HL-60 (cell line): ENCODE results near the gene CAMSAP2.

ENCODE experiments used
- GABPA ChIP-seq: IDR thresholded peaks from 2 replicates; pipeline ENCODE4 v1.6.1; 2012; ENCODE audit warnings: low read depth
- POLR2AphosphoS5 ChIP-seq: IDR thresholded peaks from 2 replicates; pipeline ENCODE4 v1.6.1; 2012; ENCODE audit warnings: low read depth
- TF ChIP-seq, protein P1 (sequence below): IDR thresholded peaks from one replicate; pipeline ENCODE4 v1.5.1; 2011; ENCODE audit warnings: low read length, control low read depth, inconsistent platforms; ENCODE audit not compliant: insufficient read depth
- TF ChIP-seq, protein P2 (sequence below): IDR thresholded peaks from 2 replicates; pipeline ENCODE4 v1.6.1; 2012; ENCODE audit warnings: low read depth; ENCODE audit not compliant: insufficient replicate concordance

DNA sequence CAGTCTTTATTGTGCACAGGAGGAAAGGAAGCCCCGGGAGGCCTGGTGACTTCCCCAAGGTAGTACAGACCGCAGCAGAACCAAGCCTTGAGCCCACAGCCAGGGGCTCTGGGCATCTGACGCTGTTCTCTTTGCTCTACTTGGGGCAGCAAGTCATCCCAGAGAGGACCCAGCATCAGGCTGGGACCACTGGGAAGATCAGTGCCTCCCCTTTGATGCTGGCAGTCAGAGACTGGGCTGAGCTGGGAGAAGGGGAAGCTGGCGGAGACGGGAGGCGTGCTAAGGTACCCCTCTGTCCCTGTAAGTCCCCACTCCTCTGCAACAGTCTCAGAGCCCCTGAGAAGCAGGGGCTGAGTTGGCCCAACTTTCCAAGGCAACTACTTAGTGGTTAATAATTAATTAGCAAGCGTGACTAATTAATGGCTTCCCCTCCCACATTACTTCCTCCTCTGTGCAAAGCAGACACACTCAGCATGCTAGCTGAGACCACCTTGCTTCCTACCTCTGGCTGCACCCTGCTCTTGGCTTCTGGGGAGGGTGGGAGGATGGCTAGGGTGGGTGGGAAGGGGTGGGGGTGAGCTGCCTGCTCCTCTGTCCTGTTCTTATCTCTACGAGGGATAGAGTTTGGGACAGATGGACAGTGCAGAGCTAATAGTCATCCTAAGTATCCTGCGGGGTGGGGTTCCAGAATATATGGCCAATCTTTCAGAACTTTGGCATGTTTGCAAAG, 157.3 kb downstream of the CAMSAP2 start:
- TF ChIP-seq GABPA (no peak), POLR2AphosphoS5 (no peak)
- TF ChIP-seq, protein P1, sequence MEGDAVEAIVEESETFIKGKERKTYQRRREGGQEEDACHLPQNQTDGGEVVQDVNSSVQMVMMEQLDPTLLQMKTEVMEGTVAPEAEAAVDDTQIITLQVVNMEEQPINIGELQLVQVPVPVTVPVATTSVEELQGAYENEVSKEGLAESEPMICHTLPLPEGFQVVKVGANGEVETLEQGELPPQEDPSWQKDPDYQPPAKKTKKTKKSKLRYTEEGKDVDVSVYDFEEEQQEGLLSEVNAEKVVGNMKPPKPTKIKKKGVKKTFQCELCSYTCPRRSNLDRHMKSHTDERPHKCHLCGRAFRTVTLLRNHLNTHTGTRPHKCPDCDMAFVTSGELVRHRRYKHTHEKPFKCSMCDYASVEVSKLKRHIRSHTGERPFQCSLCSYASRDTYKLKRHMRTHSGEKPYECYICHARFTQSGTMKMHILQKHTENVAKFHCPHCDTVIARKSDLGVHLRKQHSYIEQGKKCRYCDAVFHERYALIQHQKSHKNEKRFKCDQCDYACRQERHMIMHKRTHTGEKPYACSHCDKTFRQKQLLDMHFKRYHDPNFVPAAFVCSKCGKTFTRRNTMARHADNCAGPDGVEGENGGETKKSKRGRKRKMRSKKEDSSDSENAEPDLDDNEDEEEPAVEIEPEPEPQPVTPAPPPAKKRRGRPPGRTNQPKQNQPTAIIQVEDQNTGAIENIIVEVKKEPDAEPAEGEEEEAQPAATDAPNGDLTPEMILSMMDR = no peak
- TF ChIP-seq, protein P2, sequence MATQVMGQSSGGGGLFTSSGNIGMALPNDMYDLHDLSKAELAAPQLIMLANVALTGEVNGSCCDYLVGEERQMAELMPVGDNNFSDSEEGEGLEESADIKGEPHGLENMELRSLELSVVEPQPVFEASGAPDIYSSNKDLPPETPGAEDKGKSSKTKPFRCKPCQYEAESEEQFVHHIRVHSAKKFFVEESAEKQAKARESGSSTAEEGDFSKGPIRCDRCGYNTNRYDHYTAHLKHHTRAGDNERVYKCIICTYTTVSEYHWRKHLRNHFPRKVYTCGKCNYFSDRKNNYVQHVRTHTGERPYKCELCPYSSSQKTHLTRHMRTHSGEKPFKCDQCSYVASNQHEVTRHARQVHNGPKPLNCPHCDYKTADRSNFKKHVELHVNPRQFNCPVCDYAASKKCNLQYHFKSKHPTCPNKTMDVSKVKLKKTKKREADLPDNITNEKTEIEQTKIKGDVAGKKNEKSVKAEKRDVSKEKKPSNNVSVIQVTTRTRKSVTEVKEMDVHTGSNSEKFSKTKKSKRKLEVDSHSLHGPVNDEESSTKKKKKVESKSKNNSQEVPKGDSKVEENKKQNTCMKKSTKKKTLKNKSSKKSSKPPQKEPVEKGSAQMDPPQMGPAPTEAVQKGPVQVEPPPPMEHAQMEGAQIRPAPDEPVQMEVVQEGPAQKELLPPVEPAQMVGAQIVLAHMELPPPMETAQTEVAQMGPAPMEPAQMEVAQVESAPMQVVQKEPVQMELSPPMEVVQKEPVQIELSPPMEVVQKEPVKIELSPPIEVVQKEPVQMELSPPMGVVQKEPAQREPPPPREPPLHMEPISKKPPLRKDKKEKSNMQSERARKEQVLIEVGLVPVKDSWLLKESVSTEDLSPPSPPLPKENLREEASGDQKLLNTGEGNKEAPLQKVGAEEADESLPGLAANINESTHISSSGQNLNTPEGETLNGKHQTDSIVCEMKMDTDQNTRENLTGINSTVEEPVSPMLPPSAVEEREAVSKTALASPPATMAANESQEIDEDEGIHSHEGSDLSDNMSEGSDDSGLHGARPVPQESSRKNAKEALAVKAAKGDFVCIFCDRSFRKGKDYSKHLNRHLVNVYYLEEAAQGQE = no peak
